Measurements from ENCODE around the gene OR6N2.

GRCh38 chr1:158812336-158812735, 31.3 kb upstream of the OR6N2 start:
- TF ChIP-seq, protein P1, sequence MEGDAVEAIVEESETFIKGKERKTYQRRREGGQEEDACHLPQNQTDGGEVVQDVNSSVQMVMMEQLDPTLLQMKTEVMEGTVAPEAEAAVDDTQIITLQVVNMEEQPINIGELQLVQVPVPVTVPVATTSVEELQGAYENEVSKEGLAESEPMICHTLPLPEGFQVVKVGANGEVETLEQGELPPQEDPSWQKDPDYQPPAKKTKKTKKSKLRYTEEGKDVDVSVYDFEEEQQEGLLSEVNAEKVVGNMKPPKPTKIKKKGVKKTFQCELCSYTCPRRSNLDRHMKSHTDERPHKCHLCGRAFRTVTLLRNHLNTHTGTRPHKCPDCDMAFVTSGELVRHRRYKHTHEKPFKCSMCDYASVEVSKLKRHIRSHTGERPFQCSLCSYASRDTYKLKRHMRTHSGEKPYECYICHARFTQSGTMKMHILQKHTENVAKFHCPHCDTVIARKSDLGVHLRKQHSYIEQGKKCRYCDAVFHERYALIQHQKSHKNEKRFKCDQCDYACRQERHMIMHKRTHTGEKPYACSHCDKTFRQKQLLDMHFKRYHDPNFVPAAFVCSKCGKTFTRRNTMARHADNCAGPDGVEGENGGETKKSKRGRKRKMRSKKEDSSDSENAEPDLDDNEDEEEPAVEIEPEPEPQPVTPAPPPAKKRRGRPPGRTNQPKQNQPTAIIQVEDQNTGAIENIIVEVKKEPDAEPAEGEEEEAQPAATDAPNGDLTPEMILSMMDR (IDR thresholded peaks at IDR 0.05; ENCODE audit: insufficient read depth, low read depth, low read length) = no peak
- no peak for TF ChIP-seq EZH2 (IDR thresholded peaks at IDR 0.05; ENCODE audit: insufficient read depth, low read length)
